RPMI8226 (cell line): ENCODE data around the gene CERS3.

Experiments
- DNase-seq: peaks from one replicate; pipeline ENCODE4 v3.0.0-alpha.2; 2015

CERS3 gene

DNA sequence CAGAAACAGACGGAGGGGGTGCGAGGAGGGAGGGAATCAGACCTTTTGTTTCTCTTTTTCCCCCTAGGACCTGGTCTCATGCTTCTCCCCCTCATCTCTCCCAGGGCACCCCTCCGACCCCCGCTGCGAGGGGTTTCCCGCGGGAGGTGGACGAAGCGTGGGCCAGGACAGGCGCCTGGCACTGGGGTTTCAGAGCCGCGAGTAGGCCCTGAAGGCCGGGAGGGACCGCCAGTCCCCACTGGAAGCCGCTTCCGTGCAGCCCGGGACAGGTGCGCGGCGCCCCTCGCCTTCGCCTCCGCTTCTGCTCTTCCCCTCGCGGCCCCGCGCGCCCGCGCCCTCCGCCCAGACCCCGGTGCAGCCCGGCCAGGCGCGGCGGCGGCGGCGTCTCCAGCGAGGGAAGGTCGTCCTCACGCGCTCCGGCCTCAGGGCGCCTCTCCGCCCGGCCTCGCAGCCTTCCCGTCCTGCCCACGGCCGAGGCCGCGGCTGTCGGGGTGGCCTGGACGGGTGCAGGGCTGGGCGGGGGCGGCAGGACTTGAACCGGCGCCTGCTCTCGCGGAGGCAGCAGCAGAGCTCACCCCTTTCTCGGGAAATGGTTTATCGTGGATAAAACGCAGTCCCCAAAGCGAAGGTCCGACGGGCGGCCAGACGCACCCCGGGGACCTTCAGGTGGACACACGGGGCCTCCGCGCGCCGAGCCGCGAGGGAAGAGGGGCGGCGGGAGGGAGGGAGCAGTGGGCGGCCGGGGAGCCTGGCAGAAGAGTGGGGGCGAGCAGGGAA, 155.4 kb downstream of the CERS3 start:
- no peak for DNase-seq

DNA sequence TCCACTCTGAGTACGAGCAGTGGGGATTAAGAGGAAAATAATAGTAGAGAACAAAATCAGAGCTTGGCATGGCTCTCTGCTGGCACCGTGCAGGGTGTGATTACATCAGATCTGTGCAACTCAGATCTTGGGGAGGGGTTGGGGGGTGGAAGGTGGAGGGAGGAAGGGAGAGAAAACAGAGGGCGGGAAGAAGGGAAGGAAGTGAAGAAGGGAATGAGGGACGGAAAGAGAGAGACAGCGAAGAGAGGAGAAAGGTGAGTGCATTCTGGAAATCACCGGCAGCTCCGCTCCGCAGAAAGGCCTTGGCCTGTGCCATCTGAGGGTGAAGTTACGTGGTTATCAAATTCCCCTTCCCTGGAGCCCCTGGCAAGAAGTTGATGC, 156.0 kb downstream of the CERS3 start:
- no peak for DNase-seq

DNA sequence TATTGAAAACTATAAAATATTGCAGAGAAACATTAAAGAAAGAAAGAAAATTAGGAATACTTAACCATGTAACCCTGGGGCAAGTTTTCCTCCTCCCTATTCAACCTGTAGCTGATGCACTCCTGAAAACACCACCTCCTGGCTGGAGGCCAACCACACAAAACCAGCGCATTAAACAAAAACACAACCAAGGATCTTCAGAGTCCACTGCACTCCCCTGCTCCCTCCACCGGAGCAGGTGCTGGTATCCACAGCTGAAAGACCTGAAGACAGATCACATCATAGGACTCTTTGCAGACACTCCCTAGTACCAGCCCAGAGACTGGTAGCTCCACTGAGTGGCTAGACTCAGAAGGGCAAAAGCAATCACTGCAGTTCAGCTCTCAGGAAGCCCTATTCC, 173.4 kb downstream of the CERS3 start:
- peak; percentile 75 for DNase-seq

DNA sequence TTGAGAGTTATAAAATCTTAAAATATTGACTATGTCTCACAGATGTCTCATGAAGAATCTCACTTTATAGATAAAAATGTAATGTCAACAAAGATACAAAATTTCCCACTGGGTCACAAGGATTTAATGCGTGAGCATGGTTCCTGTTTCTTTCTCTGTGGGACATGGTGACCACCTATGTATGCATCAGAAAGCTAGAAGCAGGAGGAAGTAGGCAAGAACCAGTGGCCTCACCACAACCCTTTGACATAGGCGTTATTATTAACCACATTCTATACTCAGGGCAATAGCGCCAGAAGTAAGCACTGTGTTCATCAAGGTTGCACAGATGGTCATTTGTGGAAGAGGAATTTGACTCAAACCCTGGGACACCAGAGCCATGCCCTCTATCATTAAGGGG, 175.3 kb downstream of the CERS3 start:
- DNase-seq: peak; percentile 41

DNA sequence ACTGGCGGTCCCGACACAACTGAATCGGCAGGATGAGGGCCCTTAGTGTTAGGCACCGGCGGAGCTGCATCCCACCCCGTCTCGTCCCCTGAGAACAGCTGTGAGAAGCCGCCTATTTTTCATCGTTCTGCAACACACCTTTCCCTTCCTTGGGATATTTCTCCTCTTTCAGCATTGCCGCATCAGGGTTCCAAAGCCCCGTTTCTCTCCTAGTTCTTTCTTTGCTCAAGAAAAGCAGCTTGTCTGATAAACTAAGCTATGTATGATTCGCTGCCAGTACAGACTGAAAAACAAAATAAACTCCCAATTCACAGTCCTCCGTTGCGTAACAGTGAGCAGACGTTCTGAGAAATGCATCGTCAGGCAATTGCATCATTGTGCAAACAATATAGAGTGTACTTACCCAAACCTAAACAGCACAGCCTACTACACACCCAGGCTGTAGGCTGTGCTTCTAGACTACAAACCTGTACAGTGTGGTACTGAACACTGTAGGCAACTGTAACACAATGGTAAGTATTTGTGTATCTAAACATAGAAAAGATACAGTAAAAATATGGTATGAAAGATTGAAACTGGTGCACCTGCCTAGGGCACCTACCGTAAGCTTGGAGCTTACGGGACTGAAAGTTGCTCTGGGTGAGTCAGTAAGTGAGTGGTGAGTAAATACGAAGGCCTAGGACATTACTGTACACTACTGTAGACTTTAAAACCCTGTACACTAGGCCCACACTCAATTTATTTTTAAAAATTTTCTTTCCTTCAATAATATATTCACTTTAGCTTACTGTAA, 178.1 kb downstream of the CERS3 start:
- DNase-seq: no peak
